Muscle of leg (tissue), 11 donors: ENCODE measurements around the gene PLEKHN1. TPM values are rescaled to one million over a fixed set of nuclear protein-coding genes. Genes with fewer than 3 reads are reported as not detected.

ENCODE experiments used
- DNase-seq: peaks from one replicate; pipeline ENCODE4 v3.0.0; 2013
- H3K27ac ChIP-seq: one replicate; pipeline ENCODE4 v1.5.1; 2013; ENCODE audit warnings: mild to moderate bottlenecking, low read length, control low read depth
- H3K27me3 ChIP-seq: one replicate; pipeline ENCODE4 v1.6.1; 2013; ENCODE audit warnings: low read length; ENCODE audit not compliant: control insufficient read depth, insufficient read depth
- H3K36me3 ChIP-seq: one replicate; pipeline ENCODE4 v1.6.1; 2013; ENCODE audit warnings: low read length; ENCODE audit not compliant: control insufficient read depth, insufficient read depth
- H3K4me1 ChIP-seq: one replicate; pipeline ENCODE4 v1.6.1; 2013; ENCODE audit warnings: low read length; ENCODE audit not compliant: control insufficient read depth, insufficient read depth
- H3K4me3 ChIP-seq: one replicate; pipeline ENCODE4 v1.5.1; 2013; ENCODE audit warnings: low read length, control low read depth
- H3K9me3 ChIP-seq: replicated peaks from 2 replicates; pipeline ENCODE4 v1.6.1; 2013; ENCODE audit warnings: low read depth, low read length; ENCODE audit not compliant: control insufficient read depth
- WGBS: methylation state at CpG from one replicate; pipeline ENCODE4 v1.1.5; 2013; ENCODE audit warnings: missing lambda C conversion rate; ENCODE audit not compliant: insufficient coverage; 5-methylcytosine and 5-hydroxymethylcytosine counted together
- polyA plus RNA-seq, 8 donors: library from polyadenylated mRNA; unstranded; fragments of 120-200 nt; gene quantifications; one replicate each; pipeline versions ENCODE4 v1.2.1 to v1.2.3, GENCODE V29; 2013; ENCODE audit warnings: inconsistent platforms in 1 of 8, low replicate concordance in 1 of 8; ENCODE audit not compliant: insufficient read length in 8 of 8, insufficient read depth in 1 of 8
- total RNA-seq: library from RNA; stranded (reverse); fragments of 120-200 nt; gene quantifications from one replicate; pipeline ENCODE4 v1.2.4, GENCODE V29; 2013

PLEKHN1 gene
- total and polyA plus RNA-seq, 9 donors = 0.14 to 1.3 (median 0.53) TPM; not detected in 6

DNA sequence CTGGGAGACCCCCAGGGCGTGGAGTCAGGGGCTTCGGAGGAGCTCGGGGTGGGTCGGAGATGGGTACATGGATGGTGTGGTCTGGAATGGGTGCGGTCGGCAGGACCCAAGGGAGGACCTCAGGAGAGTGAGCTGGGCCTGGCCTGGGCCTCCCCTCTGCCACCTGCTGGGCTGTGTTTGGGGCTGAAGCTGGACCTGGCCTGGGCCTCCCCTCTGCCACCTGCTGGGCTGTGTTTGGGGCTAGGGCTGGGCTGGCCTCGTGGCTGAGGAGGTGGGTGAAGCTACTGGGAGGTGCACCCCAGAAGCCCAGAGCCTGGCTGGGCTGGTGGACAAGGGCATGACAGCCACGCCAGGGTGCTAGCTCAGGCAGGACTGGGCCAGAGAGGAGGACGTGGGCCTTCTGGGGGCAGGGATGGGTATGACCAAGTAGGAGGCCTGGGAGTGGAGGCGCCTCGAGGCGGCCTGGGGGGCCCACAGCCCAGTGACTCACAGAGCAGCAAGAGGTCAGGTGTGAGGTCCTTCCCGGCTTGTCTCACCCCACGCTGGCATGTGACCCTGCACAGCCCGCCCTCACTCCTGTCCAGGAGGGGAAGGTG is 28.1 kb upstream of the PLEKHN1 start:
- Histone ChIP-seq H3K27ac (no peak overlapping the region), H3K36me3 (no peaks in the 10 kb centered on the region), H3K9me3 (no peaks in the 10 kb centered on the region), H3K4me1 (peaks cover 55% of the 10 kb centered on the region), H3K4me3 (no peak overlapping the region), H3K27me3 (peaks cover 84% of the 10 kb centered on the region)
- 73% methylated on average over 10 of the region's 15 CpGs for WGBS
- no peak for DNase-seq

GRCh38 chr1:938711-939489 is 27.4 kb upstream of the PLEKHN1 start:
- Histone ChIP-seq H3K27me3 (peaks cover 84% of the 10 kb centered on the region), H3K4me1 (peaks cover 60% of the 10 kb centered on the region), H3K9me3 (no peaks in the 10 kb centered on the region), H3K36me3 (no peaks in the 10 kb centered on the region), H3K4me3 (no peak overlapping the region), H3K27ac (no peak overlapping the region)
- 64% methylated on average over 25 of the region's 30 CpGs for WGBS
- DNase-seq = no peak

GRCh38 chr1:939511-940106 is 26.7 kb upstream of the PLEKHN1 start:
- peaks cover 68% of the 10 kb centered on the region for H3K4me1 ChIP-seq
- H3K4me3 ChIP-seq = peak overlapping the region; percentile 27
- peaks cover 2% of the 10 kb centered on the region for H3K36me3 ChIP-seq
- no peak for DNase-seq
- WGBS = 28% methylated on average over 7 of the region's 21 CpGs
- no peaks in the 10 kb centered on the region for H3K9me3 ChIP-seq
- peaks cover 87% of the 10 kb centered on the region for H3K27me3 ChIP-seq
- no peak overlapping the region for H3K27ac ChIP-seq

- Histone ChIP-seq H3K4me3 (peak overlapping the region; percentile 27), H3K9me3 (no peaks in the 10 kb centered on the region), H3K36me3 (peaks cover 6% of the 10 kb centered on the region), H3K4me1 (peaks cover 70% of the 10 kb centered on the region), H3K27ac (no peak overlapping the region), H3K27me3 (peaks cover 81% of the 10 kb centered on the region)
- DNase-seq = peak; percentile 81
- 1% methylated on average over 65 of the region's 86 CpGs for WGBS
Measured at GRCh38 chr1:940107-941014, 25.9 kb upstream of the PLEKHN1 start.

DNA sequence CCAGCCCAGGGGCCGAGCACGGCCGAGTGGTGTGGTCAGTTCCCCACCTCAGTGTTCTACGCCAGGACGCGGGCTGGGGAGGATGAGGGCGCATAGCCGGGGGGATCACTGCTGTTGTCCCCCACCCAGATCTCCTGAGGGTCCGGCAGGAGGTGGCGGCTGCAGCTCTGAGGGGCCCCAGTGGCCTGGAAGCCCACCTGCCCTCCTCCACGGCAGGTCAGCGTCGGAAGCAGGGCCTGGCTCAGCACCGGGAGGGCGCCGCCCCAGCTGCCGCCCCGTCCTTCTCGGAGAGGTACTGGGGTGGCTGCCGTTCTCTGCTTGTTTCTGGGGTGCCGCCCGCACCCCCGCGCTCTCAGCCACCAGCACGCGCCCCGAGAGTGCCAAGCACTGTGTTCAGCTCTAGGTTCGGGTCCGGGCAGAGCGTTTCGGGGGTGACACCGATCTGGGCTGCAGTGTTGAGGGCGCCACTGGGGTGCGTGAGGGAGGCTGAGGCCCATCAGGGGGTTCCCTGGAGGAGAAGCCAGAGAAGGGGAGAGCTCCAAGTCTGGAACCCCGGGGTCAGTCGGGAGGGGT is 25.2 kb upstream of the PLEKHN1 start:
- H3K27ac ChIP-seq = no peak overlapping the region
- peaks cover 64% of the 10 kb centered on the region for H3K4me1 ChIP-seq

GRCh38 chr1:941588-942383 is 24.5 kb upstream of the PLEKHN1 start:
- peak; percentile 92 for DNase-seq
- peaks cover 66% of the 10 kb centered on the region for H3K27me3 ChIP-seq
- H3K4me3 ChIP-seq = peak overlapping the region; percentile 15
- no peak overlapping the region for H3K27ac ChIP-seq
- peaks cover 17% of the 10 kb centered on the region for H3K36me3 ChIP-seq
- H3K9me3 ChIP-seq = no peaks in the 10 kb centered on the region
- under 1% methylated on average over 93 of the region's 98 CpGs for WGBS
- H3K4me1 ChIP-seq = peaks cover 61% of the 10 kb centered on the region

More for the DNA sequence above, 25.2 kb upstream of the PLEKHN1 start:
- Histone ChIP-seq H3K36me3 (peaks cover 14% of the 10 kb centered on the region), H3K9me3 (no peaks in the 10 kb centered on the region), H3K27me3 (peaks cover 73% of the 10 kb centered on the region), H3K4me3 (peak overlapping the region; percentile 17)
- no peak for DNase-seq
- WGBS = 4% methylated on average over 36 of the region's 36 CpGs

GRCh38 chr1:942411-942821 is 23.9 kb upstream of the PLEKHN1 start:
- DNase-seq = no peak
- Histone ChIP-seq H3K27ac (no peak overlapping the region), H3K27me3 (peaks cover 60% of the 10 kb centered on the region), H3K4me3 (no peak overlapping the region), H3K36me3 (peaks cover 20% of the 10 kb centered on the region), H3K4me1 (peaks cover 61% of the 10 kb centered on the region), H3K9me3 (no peaks in the 10 kb centered on the region)
- WGBS = 1% methylated on average over 47 of the region's 48 CpGs

DNA sequence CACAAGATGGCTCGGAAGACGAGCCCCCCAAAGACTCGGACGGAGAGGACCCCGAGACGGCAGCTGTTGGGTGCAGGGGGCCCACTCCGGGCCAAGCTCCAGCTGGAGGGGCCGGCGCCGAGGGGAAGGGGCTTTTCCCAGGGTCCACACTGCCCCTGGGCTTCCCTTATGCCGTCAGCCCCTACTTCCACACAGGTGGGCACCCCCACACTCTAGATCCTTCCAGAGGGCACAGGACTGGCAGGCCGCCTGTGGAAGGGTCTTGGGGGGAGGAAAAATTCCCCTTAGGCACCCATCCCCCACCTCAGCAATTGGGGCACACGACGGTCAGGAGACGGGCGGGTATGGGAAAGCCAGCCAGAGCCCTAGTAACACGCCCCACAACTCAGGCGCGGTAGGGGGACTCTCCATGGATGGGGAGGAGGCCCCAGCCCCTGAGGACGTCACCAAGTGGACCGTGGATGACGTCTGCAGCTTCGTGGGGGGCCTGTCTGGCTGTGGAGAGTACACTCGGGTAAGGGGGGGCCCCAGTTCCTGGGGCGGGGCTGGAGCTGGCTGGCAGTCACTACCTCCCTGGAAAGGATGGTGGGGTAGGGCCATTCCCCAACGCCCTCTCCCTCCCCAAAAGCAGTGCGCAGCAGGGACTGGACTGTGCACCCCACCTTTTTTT is 23.3 kb upstream of the PLEKHN1 start:
- Histone ChIP-seq H3K9me3 (no peaks in the 10 kb centered on the region), H3K27me3 (peaks cover 54% of the 10 kb centered on the region), H3K4me1 (peaks cover 61% of the 10 kb centered on the region), H3K27ac (no peak overlapping the region), H3K36me3 (peaks cover 25% of the 10 kb centered on the region), H3K4me3 (no peak overlapping the region)
- DNase-seq = peak; percentile 64
- WGBS = 15% methylated on average over 16 of the region's 27 CpGs
